ENCODE measurements around the gene UBR4. TPM values are rescaled to one million over a fixed set of nuclear protein-coding genes. Genes with fewer than 3 reads are reported as not detected.

Gene UBR4
- total and polyA plus RNA-seq, 12 donors: 60.0 to 115 (median 90.6) TPM

GRCh38 chr1:19043579-19044443 lies 166.3 kb downstream of the UBR4 start:
- Histone ChIP-seq H3K27ac (no peak overlapping the region), H3K9me3 (no peaks in the 10 kb centered on the region), H3K27me3 (peaks cover 4 to 66% (median 35%) of the 10 kb centered on the region in 7 donors), H3K4me1 (no peaks in the 10 kb centered on the region), H3K4me3 (no peak overlapping the region), H3K36me3 (no peaks in the 10 kb centered on the region)
- DNase-seq (no peak), ATAC-seq (no peak)
- WGBS, 2 donors: 71 to 77% methylated on average over 16 of the region's 16 CpGs
- intact Hi-C loops (cut with DNase I): no loop called here
- TF ChIP-seq CTCF (IDR thresholded peaks at IDR 0.05): no peak

GRCh38 chr1:19042675-19043578 lies 167.1 kb downstream of the UBR4 start:
- ATAC-seq (no peak), DNase-seq (no peak)
- H3K4me1 ChIP-seq: no peaks in the 10 kb centered on the region
- no peak overlapping the region for H3K27ac ChIP-seq
- no peaks in the 10 kb centered on the region for H3K36me3 ChIP-seq
- TF ChIP-seq CTCF (IDR thresholded peaks at IDR 0.05): no peak
- intact Hi-C loops (cut with DNase I): no loop called here
- peaks cover 4 to 68% (median 39%) of the 10 kb centered on the region in 7 donors for H3K27me3 ChIP-seq
- 52 to 56% methylated on average over 18 of the region's 18 CpGs for WGBS, 2 donors
- H3K9me3 ChIP-seq: no peaks in the 10 kb centered on the region
- H3K4me3 ChIP-seq: no peak overlapping the region

DNA sequence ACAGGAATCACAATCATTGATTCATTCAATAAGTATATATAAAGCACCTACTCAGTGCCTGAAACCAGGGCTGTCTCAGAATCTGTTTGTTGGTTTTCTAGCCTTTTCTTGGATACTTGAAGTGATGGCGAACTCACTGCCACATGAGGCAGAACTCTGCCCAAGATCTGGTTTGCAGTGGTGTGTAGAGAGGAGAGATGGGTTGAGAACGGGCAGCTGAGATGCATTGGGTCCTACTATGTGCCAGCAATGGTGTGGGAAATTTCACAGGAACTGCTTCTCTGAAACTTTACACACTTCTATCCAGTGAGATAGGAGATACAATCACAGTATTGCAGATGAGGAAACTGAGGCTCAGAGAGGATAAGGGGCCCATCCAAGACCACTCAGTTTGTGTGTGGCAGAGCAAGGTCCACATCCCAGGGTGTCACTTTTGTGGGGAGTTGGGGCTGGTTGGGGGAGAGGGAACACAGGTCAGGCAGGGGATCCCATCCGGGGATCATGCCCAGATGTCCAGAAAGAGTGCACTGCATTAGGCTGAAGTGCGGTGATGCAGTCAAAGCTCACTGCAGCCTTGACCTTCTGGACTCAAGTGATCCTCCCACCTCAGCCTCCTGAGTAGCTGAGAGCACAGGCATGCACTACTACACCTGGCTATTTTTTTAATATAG lies 169.9 kb downstream of the UBR4 start:
- H3K27ac ChIP-seq: no peak overlapping the region
- H3K4me1 ChIP-seq: peaks cover 0 to 8% (median 0%) of the 10 kb centered on the region in 9 donors
- intact Hi-C loops (cut with DNase I): no loop called here
- H3K27me3 ChIP-seq: peaks cover 4 to 78% (median 45%) of the 10 kb centered on the region in 7 donors
- H3K36me3 ChIP-seq: no peaks in the 10 kb centered on the region
- H3K4me3 ChIP-seq: no peak overlapping the region
- H3K9me3 ChIP-seq: no peaks in the 10 kb centered on the region
- ATAC-seq (no peak), DNase-seq (no peak)
- 87 to 91% methylated on average over 4 of the region's 4 CpGs for WGBS, 2 donors
- no peak for TF ChIP-seq CTCF (IDR thresholded peaks at IDR 0.05)

GRCh38 chr1:19038732-19039131 lies 171.3 kb downstream of the UBR4 start:
- 87 to 88% methylated on average over 5 of the region's 5 CpGs for WGBS, 2 donors
- H3K27ac ChIP-seq: no peak overlapping the region
- H3K4me3 ChIP-seq: no peak overlapping the region
- intact Hi-C loops (cut with DNase I): no loop called here
- peaks cover 0 to 75% (median 39%) of the 10 kb centered on the region in 7 donors for H3K27me3 ChIP-seq
- no peak for TF ChIP-seq CTCF (IDR thresholded peaks at IDR 0.05)
- no peaks in the 10 kb centered on the region for H3K36me3 ChIP-seq
- no peaks in the 10 kb centered on the region for H3K9me3 ChIP-seq
- peaks cover 0 to 8% (median 0%) of the 10 kb centered on the region in 9 donors for H3K4me1 ChIP-seq
- ATAC-seq: no peak
- no peak for DNase-seq

Data from heart right ventricle (tissue), 16 donors.